GM20431 (cell line): ENCODE measurements around the gene TUBA1C.

ENCODE experiments used
- in situ Hi-C: fragments of 300-500 bp; cut with MseI, MboI; formaldehyde crosslinking; loops from one replicate; pipeline ENCODE4 v1.15.0; 2020; ENCODE audit warnings: low sequenced_read_pairs; ENCODE audit not compliant: unreplicated experiment

TUBA1C gene

DNA sequence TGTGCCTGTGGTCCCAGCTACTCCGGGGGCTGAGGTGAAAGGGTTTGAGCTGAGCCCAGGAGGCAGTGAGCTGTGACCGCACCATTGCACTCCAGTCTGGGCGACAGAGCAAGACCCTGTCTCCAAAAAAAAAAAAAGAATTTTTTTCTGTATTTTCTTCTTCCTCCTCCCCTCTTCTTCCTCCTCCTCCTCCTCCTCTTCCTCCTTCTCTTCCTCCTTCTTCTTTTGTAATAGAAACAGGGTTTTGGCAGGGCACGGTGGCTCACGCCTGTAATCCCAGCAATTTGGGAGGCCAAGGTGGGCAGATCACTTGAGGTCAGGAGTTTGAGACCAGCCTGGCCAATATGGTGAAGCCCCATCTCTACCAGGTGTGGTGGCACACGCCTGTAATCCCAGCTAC is 15.7 kb downstream of the TUBA1C start:
- in situ Hi-C loops = loop anchor here (10.0 kb wide), 1 partner anchor 64 kb away; the partner anchor contains the start of gene DNAJC22

GRCh38 chr12:49282302-49282701 is 17.4 kb downstream of the TUBA1C start:
- in situ Hi-C loops = loop anchor here (10.0 kb wide), 1 partner anchor 62 kb away; the partner anchor contains the start of gene DNAJC22

DNA sequence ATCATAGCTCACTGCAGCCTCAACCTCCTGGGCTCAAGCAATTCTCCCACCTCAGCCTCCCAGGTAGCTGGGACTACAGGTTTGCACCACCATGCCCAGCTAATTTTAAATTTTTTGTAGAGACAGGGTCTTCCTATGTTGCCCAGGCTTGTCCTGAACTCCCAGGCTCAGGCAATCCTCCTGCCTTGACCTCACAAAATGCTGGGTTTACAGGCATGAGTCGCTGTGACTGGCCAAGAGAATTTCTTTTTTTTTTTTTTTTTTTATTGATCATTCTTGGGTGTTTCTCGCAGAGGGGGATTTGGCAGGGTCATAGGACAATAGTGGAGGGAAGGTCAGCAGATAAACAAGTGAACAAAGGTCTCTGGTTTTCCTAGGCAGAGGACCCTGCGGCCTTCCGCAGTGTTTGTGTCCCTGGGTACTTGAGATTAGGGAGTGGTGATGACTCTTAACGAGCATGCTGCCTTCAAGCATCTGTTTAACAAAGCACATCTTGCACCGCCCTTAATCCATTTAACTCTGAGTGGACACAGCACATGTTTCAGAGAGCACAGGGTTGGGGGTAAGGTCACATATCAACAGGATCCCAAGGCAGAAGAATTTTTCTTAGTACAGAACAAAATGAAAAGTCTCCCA is 18.0 kb downstream of the TUBA1C start:
- in situ Hi-C loops = loop anchor here (10.0 kb wide), 1 partner anchor 62 kb away; the partner anchor contains the start of gene DNAJC22

GRCh38 chr12:49283541-49284429 is 18.9 kb downstream of the TUBA1C start:
- in situ Hi-C loops = loop anchor here (10.0 kb wide), 1 partner anchor 61 kb away; the partner anchor contains the start of gene DNAJC22

DNA sequence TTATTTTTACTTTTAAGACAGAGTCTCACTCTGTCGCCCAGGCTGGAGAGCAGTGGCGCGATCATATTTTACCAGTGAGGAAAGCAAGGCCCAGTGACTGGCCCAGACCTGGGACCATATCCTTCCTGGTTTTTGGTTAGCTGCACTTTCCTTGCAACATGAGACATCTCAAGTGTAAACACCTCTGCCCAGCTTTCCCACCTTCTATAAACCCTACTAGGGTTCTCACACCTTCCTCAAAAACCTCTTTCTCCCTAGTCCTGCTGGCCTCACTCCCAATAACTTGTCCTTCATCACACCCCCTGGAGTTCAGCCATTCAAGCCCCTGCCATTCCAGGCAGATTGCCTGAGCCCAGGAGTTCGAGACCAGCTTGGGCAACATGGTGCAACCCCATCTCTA is 19.8 kb downstream of the TUBA1C start:
- in situ Hi-C loops = loop anchor here (10.0 kb wide), 1 partner anchor 60 kb away; the partner anchor contains the start of gene DNAJC22

GRCh38 chr12:49287876-49288275 is 23.0 kb downstream of the TUBA1C start:
- in situ Hi-C loops = loop anchor here (10.0 kb wide), 1 partner anchor 57 kb away; the partner anchor contains the start of gene DNAJC22

- in situ Hi-C loops = loop anchor here (10.0 kb wide), 1 partner anchor 56 kb away; the partner anchor contains the start of gene DNAJC22
These were observed 23.6 kb downstream of the TUBA1C start for GRCh38 chr12:49288412-49288853.

- in situ Hi-C loops = loop anchor here (10.0 kb wide), 1 partner anchor 56 kb away; the partner anchor contains the start of gene DNAJC22
These were observed 24.2 kb downstream of the TUBA1C start for GRCh38 chr12:49288922-49289555.

GRCh38 chr12:49292729-49293055 is 27.8 kb downstream of the TUBA1C start:
- in situ Hi-C loops = no loop called here

DNA sequence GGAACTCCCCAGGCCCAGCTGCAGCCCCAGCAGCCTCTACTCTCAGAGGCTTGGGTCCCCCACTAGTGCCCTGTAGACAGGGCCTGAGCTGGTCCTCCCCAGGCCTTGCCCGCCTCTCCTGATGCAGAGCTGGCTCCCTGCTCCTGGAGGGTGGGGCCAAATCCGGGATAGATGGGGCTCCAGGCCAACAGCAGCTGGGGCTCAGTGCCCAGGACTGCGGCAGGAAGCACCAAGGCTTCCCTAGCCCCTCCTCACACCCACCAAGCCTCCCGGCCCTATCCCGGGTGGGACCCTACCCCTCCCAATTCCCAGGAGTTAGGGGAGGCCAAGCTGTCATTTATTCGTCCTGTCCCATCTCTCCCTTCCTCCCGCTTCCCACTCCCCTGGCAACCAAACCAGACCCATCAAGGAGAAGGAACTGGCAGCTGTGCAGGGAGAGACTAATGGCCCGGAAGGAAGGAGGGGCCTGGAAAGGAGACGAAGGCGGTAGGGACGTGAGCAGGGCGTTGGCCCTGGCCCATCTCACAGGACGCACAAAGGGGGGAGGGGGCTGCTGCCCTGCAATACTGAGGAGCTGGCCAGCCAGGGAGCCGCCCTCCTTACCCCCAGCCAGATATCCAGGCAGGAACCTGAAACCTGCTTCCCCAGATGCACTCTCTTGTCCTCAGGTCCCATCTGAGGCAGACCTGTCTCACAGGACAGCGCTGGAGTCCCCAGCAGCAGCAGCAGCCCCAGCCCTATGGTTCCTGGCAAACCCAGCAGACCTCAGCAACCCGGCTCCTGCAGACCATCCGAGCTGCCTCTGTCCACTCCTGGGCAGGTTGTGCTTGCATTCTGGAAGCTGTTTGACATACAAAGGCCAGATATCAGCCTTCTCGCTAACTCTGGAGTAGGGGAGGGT is 28.4 kb downstream of the TUBA1C start:
- in situ Hi-C loops = no loop called here

DNA sequence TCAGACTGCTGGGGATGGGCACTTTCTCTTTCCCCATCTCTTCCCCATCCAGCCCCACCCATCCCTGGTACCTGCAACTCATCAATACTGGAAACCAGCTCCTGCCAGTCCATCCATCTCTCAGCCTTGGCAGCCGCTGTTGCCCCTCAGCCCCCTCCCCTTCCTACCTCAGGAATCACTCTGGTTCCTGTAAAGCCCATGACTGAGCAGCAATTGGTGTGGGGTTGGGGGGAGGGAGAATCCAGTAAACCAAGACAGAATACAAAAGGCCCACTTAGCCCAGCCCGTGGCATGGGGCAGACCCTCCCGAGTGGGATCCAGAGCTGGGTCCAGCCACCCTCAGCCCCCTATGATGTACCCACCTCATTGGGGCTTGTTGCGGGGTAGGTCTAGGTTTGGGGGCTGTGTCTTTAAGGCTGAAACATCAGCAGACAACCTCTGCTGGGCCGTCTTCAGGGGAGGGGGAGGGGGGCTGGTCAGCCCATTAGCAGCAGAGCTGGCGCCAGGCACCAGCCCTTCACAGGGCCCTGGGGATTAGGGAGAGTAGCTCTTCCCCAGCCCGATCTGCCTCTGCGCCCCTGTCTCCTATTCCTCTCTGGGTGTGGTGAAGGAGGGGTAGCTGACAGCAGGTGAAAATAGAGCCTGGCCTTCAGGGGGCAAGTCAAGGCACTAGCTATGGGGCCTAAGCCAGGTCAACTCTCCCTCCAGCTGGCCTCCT is 29.4 kb downstream of the TUBA1C start:
- in situ Hi-C loops = no loop called here

DNA sequence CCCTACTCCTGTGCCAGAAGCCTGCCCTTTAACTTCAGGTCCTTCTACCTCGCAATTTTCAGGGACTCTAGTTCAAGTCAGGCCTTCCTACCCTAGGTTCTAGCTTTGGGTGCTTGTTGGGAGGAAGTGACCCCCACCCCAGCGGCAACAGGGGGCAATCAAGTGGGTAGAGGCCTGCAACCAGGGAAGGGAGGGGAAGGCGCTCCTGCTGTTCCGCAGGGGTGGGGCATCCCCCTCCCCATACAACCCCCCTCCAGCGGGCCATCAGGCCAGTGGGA is 29.9 kb downstream of the TUBA1C start:
- in situ Hi-C loops = no loop called here

DNA sequence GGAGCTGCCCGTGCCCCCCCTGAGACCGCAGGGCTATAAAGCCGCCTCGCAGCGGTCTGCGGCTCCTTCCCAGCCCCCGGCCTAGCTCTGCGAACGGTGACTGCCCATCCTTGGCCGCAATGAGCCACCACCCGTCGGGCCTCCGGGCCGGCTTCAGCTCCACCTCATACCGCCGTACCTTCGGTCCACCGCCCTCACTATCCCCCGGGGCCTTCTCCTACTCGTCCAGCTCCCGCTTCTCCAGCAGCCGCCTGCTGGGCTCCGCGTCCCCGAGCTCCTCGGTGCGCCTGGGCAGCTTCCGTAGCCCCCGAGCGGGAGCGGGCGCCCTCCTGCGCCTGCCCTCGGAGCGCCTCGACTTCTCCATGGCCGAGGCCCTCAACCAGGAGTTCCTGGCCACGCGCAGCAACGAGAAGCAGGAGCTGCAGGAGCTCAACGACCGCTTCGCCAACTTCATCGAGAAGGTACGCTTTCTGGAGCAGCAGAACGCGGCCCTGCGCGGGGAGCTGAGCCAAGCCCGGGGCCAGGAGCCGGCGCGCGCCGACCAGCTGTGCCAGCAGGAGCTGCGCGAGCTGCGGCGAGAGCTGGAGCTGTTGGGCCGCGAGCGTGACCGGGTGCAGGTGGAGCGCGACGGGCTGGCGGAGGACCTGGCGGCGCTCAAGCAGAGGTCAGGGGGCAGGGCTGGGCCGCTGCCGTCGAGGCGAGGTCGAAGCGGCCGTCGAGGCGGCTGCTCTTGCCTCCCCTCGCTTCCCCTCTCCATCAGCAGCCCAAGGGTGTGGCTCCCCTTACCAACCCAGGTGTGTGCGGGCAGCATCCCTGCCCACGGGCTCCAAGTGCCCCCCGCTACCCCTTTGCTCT is 30.4 kb downstream of the TUBA1C start, which contains the start of gene PRPH:
PRPH (plus strand) TSS at position 66 of the 855 bp plus-strand sequence; CDS start at position 120, 54 bp downstream.
- in situ Hi-C loops = no loop called here

DNA sequence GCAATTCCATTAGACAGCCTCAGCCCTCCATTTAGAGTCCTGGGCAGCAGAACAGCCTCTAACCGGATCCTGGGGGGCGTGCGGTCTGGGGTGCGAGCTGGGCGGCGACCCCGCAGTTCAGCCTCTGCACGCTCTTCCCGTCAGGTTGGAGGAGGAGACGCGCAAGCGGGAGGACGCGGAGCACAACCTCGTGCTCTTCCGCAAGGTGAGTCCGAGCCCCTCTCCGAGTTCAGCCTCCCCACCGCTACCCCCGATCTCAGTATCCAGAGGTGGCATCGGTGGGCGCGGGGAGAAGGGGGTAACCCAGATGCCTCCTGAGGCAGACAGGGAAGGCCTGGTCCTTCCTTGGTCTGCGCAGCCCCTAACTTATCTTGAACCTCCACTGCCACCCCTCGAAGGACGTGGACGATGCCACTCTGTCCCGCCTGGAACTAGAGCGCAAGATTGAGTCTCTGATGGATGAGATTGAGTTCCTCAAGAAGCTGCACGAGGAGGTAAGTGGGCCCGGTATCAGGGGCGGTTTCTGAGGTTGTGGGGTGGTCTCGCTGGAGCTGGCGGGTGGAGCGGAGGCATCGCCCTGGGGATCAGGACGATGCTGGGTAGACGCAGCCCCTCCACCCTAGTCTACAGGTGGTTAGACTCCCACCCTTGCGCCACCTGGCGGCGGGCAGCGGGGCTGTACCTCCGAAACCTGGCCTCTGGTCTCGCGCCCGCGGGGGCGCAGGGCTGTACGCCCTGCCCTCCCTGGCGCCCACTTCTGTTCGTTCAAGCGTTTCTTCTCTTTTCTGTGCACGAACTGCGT is 31.4 kb downstream of the TUBA1C start:
- in situ Hi-C loops = no loop called here

DNA sequence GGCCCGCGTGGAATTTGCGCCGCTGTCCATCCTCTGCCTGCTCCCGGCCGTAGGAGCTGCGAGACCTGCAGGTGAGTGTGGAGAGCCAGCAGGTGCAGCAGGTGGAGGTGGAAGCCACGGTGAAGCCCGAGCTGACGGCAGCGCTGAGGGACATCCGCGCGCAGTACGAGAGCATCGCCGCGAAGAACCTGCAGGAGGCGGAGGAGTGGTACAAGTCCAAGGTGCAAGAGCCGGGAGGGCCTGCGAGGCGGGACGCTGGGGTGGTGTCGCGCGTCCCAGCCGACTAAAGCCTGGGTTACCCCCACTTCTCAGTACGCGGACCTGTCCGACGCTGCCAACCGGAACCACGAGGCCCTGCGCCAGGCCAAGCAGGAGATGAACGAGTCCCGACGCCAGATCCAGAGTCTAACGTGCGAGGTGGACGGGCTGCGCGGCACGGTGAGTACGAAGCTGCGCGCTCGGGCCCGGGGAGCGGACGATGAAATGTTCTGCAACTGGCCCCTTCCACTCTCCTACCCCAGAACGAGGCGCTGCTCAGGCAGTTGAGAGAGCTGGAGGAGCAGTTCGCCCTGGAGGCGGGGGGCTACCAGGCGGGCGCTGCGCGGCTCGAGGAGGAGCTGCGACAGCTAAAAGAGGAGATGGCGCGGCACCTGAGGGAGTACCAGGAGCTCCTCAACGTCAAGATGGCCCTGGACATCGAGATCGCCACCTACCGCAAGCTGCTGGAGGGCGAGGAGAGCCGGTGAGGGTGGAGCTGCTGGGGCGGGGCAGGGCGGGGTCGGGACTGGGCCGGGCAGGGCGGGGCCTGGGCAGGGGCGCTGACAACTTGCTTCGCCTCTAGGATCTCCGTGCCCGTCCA is 32.2 kb downstream of the TUBA1C start:
- in situ Hi-C loops = no loop called here

DNA sequence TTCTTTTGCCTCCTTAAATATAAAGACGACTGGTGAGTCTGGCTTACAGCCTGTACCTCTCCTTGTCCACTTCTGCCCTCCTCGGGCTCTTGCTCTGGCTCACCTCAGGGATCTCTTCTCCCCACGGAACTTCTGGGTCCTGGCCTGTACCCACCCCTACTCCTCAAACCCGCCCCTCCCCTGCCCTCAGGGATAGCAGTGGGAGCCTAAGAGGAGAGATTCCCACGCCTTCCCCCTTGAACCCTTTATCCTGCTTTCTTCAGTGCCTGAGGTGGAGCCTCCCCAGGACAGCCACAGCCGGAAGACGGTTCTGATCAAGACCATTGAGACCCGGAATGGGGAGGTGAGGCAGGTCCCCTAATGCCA is 32.8 kb downstream of the TUBA1C start:
- in situ Hi-C loops = no loop called here
